ENCODE data around the gene SH3PXD2B.
A peak's percentile ranks its signal among the peaks of the same experiment; 100 is the strongest.

Gene SH3PXD2B

DNA sequence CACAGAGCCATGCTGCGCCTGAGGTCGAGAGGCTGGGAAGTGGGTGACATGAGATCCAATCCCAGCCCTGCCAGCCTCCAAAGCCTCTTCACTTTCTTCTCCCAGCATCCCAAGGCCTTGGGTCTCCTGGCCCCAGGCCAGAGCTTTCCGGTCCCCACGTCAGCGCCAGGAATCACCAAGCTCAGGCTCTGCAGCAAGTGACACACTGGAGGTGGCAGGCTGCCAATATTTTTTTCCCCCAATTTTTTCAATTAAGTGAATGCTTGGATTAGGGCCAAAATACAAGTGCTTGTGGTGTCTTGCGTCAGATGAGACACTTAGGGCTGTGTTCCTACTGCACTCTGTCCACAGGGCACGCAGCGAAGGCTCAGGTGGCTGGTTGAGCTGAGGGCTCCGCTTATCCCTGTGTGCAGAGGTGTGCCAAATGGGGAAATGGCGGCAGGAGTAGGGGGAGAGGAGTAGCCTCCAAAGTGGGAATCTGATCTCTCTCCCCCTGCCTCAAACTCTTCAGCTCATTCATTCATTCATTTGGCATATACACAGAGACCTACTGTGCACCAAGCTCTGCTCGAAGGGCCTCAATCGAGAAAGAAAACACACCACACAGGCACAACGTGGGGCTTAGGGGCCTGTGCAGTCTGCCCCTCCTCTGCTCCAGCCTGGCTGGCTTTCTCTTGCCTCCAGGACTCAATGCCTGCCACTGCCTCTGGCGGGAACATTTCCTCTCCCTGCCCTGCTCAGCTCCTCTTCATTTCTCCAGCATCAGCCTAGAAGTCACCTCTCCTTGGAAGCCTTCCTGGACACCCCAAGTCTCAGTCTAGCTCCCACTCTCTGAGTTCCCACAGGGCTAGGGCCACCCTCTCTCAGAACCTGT is 16.6 kb downstream of the SH3PXD2B start:
- Histone ChIP-seq H3K4me3 (replicated peaks; ENCODE audit: insufficient read depth, low read length) (no peak overlapping the region), H3K27ac (replicated peaks) (no peak overlapping the region), H3K27me3 (ENCODE audit: insufficient read depth, poor library complexity, severe bottlenecking) (peaks cover 2% of the 10 kb centered on the region)
- DNase-seq (ENCODE audit: low read depth in 1 of 2, low spot score in 1 of 2), result peak; percentile 21 to 49
- TF ChIP-seq SPI1 (IDR thresholded peaks at IDR 0.05; ENCODE audit: borderline replicate concordance, low read depth), result no peak

DNA sequence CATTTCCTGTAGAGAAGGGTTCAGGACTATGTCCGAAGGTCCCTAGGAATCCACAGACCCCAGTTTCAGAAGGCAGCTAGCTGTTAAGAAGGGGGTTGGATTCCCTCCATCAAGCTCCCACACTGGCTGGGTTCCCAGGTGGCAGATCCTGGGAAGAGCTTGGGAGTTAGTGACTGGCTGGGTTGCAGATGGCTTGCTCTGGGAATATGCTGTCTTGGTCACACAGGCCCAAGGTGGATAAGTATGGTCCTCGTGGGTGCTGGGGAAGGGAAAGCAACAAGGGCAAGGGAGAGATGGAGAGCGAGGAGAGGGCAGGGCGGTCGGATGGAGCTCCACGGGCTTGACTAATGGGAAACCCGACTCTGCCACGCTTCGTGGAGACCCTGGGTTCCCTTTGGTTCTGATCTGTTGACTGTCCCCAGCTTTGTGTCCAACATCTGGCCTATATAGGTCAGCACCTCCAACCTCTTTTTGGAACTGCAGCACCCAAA is 17.4 kb downstream of the SH3PXD2B start:
- DNase-seq (ENCODE audit: low read depth in 1 of 2, low spot score in 1 of 2), result no peak
- H3K4me3 ChIP-seq (replicated peaks; ENCODE audit: insufficient read depth, low read length), result no peak overlapping the region
- TF ChIP-seq, protein P1, sequence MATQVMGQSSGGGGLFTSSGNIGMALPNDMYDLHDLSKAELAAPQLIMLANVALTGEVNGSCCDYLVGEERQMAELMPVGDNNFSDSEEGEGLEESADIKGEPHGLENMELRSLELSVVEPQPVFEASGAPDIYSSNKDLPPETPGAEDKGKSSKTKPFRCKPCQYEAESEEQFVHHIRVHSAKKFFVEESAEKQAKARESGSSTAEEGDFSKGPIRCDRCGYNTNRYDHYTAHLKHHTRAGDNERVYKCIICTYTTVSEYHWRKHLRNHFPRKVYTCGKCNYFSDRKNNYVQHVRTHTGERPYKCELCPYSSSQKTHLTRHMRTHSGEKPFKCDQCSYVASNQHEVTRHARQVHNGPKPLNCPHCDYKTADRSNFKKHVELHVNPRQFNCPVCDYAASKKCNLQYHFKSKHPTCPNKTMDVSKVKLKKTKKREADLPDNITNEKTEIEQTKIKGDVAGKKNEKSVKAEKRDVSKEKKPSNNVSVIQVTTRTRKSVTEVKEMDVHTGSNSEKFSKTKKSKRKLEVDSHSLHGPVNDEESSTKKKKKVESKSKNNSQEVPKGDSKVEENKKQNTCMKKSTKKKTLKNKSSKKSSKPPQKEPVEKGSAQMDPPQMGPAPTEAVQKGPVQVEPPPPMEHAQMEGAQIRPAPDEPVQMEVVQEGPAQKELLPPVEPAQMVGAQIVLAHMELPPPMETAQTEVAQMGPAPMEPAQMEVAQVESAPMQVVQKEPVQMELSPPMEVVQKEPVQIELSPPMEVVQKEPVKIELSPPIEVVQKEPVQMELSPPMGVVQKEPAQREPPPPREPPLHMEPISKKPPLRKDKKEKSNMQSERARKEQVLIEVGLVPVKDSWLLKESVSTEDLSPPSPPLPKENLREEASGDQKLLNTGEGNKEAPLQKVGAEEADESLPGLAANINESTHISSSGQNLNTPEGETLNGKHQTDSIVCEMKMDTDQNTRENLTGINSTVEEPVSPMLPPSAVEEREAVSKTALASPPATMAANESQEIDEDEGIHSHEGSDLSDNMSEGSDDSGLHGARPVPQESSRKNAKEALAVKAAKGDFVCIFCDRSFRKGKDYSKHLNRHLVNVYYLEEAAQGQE (IDR thresholded peaks at IDR 0.05; ENCODE audit: insufficient replicate concordance, low read depth), result no peak
- TF ChIP-seq, protein P2, sequence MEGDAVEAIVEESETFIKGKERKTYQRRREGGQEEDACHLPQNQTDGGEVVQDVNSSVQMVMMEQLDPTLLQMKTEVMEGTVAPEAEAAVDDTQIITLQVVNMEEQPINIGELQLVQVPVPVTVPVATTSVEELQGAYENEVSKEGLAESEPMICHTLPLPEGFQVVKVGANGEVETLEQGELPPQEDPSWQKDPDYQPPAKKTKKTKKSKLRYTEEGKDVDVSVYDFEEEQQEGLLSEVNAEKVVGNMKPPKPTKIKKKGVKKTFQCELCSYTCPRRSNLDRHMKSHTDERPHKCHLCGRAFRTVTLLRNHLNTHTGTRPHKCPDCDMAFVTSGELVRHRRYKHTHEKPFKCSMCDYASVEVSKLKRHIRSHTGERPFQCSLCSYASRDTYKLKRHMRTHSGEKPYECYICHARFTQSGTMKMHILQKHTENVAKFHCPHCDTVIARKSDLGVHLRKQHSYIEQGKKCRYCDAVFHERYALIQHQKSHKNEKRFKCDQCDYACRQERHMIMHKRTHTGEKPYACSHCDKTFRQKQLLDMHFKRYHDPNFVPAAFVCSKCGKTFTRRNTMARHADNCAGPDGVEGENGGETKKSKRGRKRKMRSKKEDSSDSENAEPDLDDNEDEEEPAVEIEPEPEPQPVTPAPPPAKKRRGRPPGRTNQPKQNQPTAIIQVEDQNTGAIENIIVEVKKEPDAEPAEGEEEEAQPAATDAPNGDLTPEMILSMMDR (IDR thresholded peaks at IDR 0.05; ENCODE audit: insufficient read depth, low read length), result no peak
- TF ChIP-seq SPI1 (IDR thresholded peaks at IDR 0.05; ENCODE audit: borderline replicate concordance, low read depth) (no peak), POLR2AphosphoS5 (IDR thresholded peaks at IDR 0.05; ENCODE audit: low read depth) (no peak), GABPA (IDR thresholded peaks at IDR 0.05; ENCODE audit: low read depth) (no peak)
- H3K27me3 ChIP-seq (ENCODE audit: insufficient read depth, poor library complexity, severe bottlenecking), result no peaks in the 10 kb centered on the region
- no peak overlapping the region for H3K27ac ChIP-seq (replicated peaks)

DNA sequence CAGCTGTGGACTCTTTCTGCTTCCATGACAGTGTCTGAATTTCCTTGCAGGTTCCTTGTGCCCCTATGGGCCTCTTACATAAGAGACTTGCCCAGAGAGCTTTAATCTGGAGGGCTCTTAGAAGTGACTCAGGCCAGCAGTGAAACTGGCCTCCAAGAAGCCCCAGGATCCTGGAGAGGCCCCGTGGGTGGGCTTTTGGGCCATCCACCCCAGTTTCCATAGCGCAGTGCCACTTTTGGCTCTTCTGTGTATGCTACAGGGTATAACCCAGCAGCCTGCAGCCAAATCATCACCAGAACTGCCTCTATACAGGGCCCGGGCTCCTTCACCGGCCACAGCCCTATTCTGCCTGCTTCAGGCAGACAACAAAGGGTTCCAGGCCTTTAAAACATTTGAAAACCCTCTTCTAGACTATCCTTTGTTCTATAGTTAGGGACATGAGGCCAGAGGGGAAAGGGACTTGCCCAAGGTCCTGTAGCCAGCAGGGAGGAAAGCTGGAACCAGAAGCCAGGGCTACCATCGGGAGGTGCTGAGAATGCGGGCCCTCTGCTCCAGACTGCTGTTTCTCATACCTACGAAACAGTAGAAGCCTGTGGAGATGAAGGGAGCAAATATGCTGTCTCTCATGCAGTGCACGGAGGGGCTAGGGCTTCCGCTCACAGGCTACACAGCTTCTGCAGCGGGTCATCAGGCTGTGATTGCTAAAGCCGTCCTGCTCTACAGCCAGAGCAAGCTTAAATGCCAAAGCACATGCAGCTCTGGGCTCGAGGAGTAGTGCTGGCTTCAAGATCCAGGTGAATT is 18.0 kb downstream of the SH3PXD2B start:
- H3K27ac ChIP-seq (replicated peaks), result no peak overlapping the region
- H3K4me3 ChIP-seq (replicated peaks; ENCODE audit: insufficient read depth, low read length), result no peak overlapping the region
- H3K27me3 ChIP-seq (ENCODE audit: insufficient read depth, poor library complexity, severe bottlenecking), result no peaks in the 10 kb centered on the region
- TF ChIP-seq, protein P1 (IDR thresholded peaks at IDR 0.05; ENCODE audit: insufficient replicate concordance, low read depth), result no peak
- TF ChIP-seq GABPA (IDR thresholded peaks at IDR 0.05; ENCODE audit: low read depth) (no peak), SPI1 (IDR thresholded peaks at IDR 0.05; ENCODE audit: borderline replicate concordance, low read depth) (no peak), POLR2AphosphoS5 (IDR thresholded peaks at IDR 0.05; ENCODE audit: low read depth) (no peak)
- TF ChIP-seq, protein P2 (IDR thresholded peaks at IDR 0.05; ENCODE audit: insufficient read depth, low read length), result no peak
- no peak for DNase-seq (ENCODE audit: low read depth in 1 of 2, low spot score in 1 of 2)
